Thyroid gland (tissue), 4 donors: ENCODE data around the gene PGS1. TPM values are rescaled to one million over a fixed set of nuclear protein-coding genes. Genes with fewer than 3 reads are reported as not detected.

Experiments
- DNase-seq, 2 donors: peaks; one replicate each; pipeline ENCODE4 v3.0.0-alpha.2; 2019
- H3K27ac ChIP-seq, 3 donors: fragments of 200-600 bp; sonication (generic); 1 replicate in 2 of 3; 2 replicates in 1 of 3; pipeline ENCODE4 v1.5.1; 2016 to 2019; ENCODE audit warnings: mild to moderate bottlenecking in 1 of 3, moderate library complexity in 1 of 3
- H3K27me3 ChIP-seq: fragments of 200-600 bp; sonication (generic); one replicate; pipeline ENCODE4 v1.5.1; 2019
- H3K36me3 ChIP-seq, 2 donors: fragments of 200-600 bp; sonication (generic); one replicate each; pipeline ENCODE4 v1.5.1; 2016 to 2019
- H3K4me1 ChIP-seq, 2 donors: fragments of 200-600 bp; sonication (generic); one replicate each; pipeline ENCODE4 v1.5.1; 2017 to 2019
- H3K4me3 ChIP-seq, 3 donors: fragments of 200-600 bp; sonication (generic); replicated peaks in 1 of 3; 1 replicate in 2 of 3; 2 replicates in 1 of 3; pipeline ENCODE4 v1.5.1; 2016; ENCODE audit warnings: mild to moderate bottlenecking in 1 of 3
- H3K9me3 ChIP-seq: fragments of 200-600 bp; sonication (generic); one replicate; pipeline ENCODE4 v1.5.1; 2017
- POLR2A ChIP-seq, 2 donors: fragments of 450-650 bp; IDR thresholded peaks; one replicate each; pipeline ENCODE4 v1.6.1; 2017; ENCODE audit warnings: antibody characterized with exemption in 2 of 2, mild to moderate bottlenecking in 2 of 2, moderate library complexity in 1 of 2
- WGBS, 2 donors: methylation state at CpG; one replicate each; pipeline ENCODE4 v1.1.5; 2017; 5-methylcytosine and 5-hydroxymethylcytosine counted together
- intact Hi-C: fragments of 100-400 bp; cut with DNase I; formaldehyde crosslinking; loops from one replicate; pipeline ENCODE4 v1.15.1; 2023
- total RNA-seq, 4 donors: library from RNA; depleted of rRNA; stranded (reverse); fragments of >200 nt; gene quantifications; one replicate each; pipeline ENCODE4 v1.2.3, GENCODE V29; 2016
- TF ChIP-seq, protein P1 (sequence below), 6 experiments: fragments of 200-600 bp in 3 of 6; fragments of 450-650 bp in 3 of 6; sonication (generic) in 3 of 6; IDR thresholded peaks; one replicate each; pipeline ENCODE4 v1.5.1; 2016 to 2019; ENCODE audit warnings: antibody characterized with exemption in 6 of 6, mild to moderate bottlenecking in 2 of 6, inconsistent platforms in 1 of 6, moderate library complexity in 1 of 6

PGS1 gene
- total RNA-seq, 4 donors from 2014 or later = 41.2 to 87.2 (median 69.1) TPM

GRCh38 chr17:78387977-78388941, 9.8 kb downstream of the PGS1 start:
- H3K27ac ChIP-seq = peak overlapping the region; percentile 57 to 84 (median 83)
- H3K36me3 ChIP-seq = no peaks in the 10 kb centered on the region
- H3K9me3 ChIP-seq = no peaks in the 10 kb centered on the region
- 33 to 41% methylated on average over 10 of the region's 10 CpGs for WGBS, 2 donors
- TF ChIP-seq, protein P1, sequence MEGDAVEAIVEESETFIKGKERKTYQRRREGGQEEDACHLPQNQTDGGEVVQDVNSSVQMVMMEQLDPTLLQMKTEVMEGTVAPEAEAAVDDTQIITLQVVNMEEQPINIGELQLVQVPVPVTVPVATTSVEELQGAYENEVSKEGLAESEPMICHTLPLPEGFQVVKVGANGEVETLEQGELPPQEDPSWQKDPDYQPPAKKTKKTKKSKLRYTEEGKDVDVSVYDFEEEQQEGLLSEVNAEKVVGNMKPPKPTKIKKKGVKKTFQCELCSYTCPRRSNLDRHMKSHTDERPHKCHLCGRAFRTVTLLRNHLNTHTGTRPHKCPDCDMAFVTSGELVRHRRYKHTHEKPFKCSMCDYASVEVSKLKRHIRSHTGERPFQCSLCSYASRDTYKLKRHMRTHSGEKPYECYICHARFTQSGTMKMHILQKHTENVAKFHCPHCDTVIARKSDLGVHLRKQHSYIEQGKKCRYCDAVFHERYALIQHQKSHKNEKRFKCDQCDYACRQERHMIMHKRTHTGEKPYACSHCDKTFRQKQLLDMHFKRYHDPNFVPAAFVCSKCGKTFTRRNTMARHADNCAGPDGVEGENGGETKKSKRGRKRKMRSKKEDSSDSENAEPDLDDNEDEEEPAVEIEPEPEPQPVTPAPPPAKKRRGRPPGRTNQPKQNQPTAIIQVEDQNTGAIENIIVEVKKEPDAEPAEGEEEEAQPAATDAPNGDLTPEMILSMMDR (IDR thresholded peaks at IDR 0.05) = no peak
- no peak for TF ChIP-seq POLR2A (IDR thresholded peaks at IDR 0.05)
- no peak overlapping the region for H3K4me3 ChIP-seq
- DNase-seq = peak; percentile 75 to 82
- intact Hi-C loops = no loop called here
- H3K4me1 ChIP-seq = peaks cover 28 to 66% of the 10 kb centered on the region in 2 donors
- no peaks in the 10 kb centered on the region for H3K27me3 ChIP-seq

DNA sequence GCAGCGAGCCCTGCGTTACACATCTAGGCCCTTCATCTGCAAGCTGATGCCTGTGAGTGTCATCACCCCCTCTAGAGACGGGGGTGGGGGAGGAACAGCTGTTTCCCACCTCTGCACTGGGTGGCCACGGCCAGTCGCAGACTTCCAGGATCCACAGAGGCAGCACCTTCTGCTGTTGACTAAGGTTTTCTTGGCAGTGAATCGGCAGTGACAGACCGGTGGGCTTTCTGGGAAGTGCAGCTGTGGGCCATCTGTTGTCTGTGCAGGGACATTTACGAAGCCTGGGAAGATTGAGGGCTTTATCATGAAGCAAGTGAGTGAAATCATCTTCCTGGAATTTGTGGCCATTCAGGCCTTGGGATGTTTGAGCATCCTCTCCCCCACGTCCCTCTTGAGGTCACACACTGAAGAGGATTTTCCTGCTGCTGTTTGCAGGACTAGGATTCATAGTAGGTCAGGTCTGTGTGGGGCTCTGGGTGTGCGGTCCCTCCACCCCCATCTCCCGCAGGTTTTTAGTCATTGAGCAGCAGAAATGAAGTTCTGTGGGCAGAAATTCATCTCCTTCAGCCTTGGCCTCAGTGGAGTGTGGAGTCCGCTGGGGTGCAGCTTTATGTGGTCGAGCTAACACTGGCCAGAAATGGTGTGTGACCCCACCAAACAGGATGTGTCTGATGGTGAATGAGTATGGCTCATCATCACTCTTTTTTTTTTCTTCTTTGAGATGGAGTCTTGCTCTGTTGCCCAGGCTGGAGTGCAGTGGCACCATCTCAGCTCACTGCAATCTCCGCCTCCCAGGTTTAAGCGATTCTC, 12.0 kb downstream of the PGS1 start:
- 77 to 83% methylated on average over 14 to 15 of the region's 15 CpGs for WGBS, 2 donors
- TF ChIP-seq, protein P1 (IDR thresholded peaks at IDR 0.05) = no peak
- TF ChIP-seq POLR2A (IDR thresholded peaks at IDR 0.05) = no peak
- H3K27ac ChIP-seq = peak overlapping the region in 1 of 3 donors; percentile 33
- peaks cover 43 to 71% of the 10 kb centered on the region in 2 donors for H3K4me1 ChIP-seq
- H3K4me3 ChIP-seq = no peak overlapping the region
- no peaks in the 10 kb centered on the region for H3K27me3 ChIP-seq
- intact Hi-C loops = no loop called here
- H3K9me3 ChIP-seq = no peaks in the 10 kb centered on the region
- no peaks in the 10 kb centered on the region for H3K36me3 ChIP-seq
- DNase-seq = no peak

- H3K36me3 ChIP-seq = no peaks in the 10 kb centered on the region
- peaks cover 37 to 66% of the 10 kb centered on the region in 2 donors for H3K4me1 ChIP-seq
- WGBS, 2 donors = 96% methylated on average over 11 of the region's 11 CpGs
- DNase-seq = no peak
- H3K27ac ChIP-seq = peak overlapping the region in 1 of 3 donors; percentile 24
- H3K27me3 ChIP-seq = no peaks in the 10 kb centered on the region
- intact Hi-C loops = no loop called here
- H3K9me3 ChIP-seq = no peaks in the 10 kb centered on the region
- H3K4me3 ChIP-seq = no peak overlapping the region
- TF ChIP-seq, protein P1 (IDR thresholded peaks at IDR 0.05) = no peak
- TF ChIP-seq POLR2A (IDR thresholded peaks at IDR 0.05) = no peak
Measured at GRCh38 chr17:78391051-78391431, 12.6 kb downstream of the PGS1 start.

- Histone ChIP-seq H3K9me3 (no peaks in the 10 kb centered on the region), H3K27ac (peak overlapping the region in 1 of 3 donors; percentile 24), H3K36me3 (no peaks in the 10 kb centered on the region), H3K27me3 (no peaks in the 10 kb centered on the region), H3K4me3 (no peak overlapping the region), H3K4me1 (peaks cover 32 to 59% of the 10 kb centered on the region in 2 donors)
- TF ChIP-seq POLR2A (IDR thresholded peaks at IDR 0.05) = no peak
- TF ChIP-seq, protein P1 (IDR thresholded peaks at IDR 0.05) = no peak
- WGBS, 2 donors = 89 to 95% methylated on average over 4 of the region's 4 CpGs
- no peak for DNase-seq
- intact Hi-C loops = no loop called here
Measured at GRCh38 chr17:78391843-78392242, 13.4 kb downstream of the PGS1 start.
